WTC11 (cell line): ENCODE data around the gene HBEGF. TPM values are rescaled to one million over a fixed set of nuclear protein-coding genes. Genes with fewer than 3 reads are reported as not detected.

Source experiments
- ATAC-seq: fragments of 200-7000 bp; cut with Tn5 transposase; 2 replicates; pipeline ENCODE4 v1.10.0; 2021; ENCODE audit warnings: mild to moderate bottlenecking, moderate library complexity
- CTCF ChIA-PET: fragments of 300-600 bp; sonication (Branson Sonifier 250); formaldehyde crosslinking; loops from one replicate; lab custom pipeline; 2021; ENCODE audit warnings: antibody characterized with exemption; lab: Charles Lee
- POLR2A ChIA-PET: fragments of 350-600 bp; sonication (Branson Sonifier 250); formaldehyde crosslinking; loops from one replicate; lab custom pipeline; 2021; ENCODE audit warnings: antibody characterized with exemption; lab: Charles Lee
- DNase-seq: peaks from one replicate; pipeline ENCODE4 v3.0.0; 2021; ENCODE audit warnings: low spot score
- H3K27ac Mint-ChIP-seq: 2 replicates; pipeline ENCODE4 v1.8.0; 2021; ENCODE audit warnings: mixed read lengths
- H3K27me3 Mint-ChIP-seq: 2 replicates; pipeline ENCODE4 v1.8.0; 2021; ENCODE audit warnings: low read depth, mild to moderate bottlenecking, moderate library complexity, mixed read lengths
- H3K36me3 Mint-ChIP-seq: 2 replicates; pipeline ENCODE4 v1.8.0; 2021; ENCODE audit warnings: mixed read lengths
- H3K4me1 Mint-ChIP-seq: 2 replicates; pipeline ENCODE4 v1.8.0; 2022; ENCODE audit warnings: mixed read lengths
- H3K4me3 Mint-ChIP-seq: 2 replicates; pipeline ENCODE4 v1.8.0; 2021; ENCODE audit warnings: mild to moderate bottlenecking, moderate library complexity, mixed read lengths
- H3K9me3 Mint-ChIP-seq: 2 replicates; pipeline ENCODE4 v1.8.0; 2021; ENCODE audit warnings: mixed read lengths
- E2F1 ChIP-seq: sonication (generic); formaldehyde crosslinking; IDR thresholded peaks from 2 replicates; pipeline ENCODE4 v1.8.0; 2022; ENCODE audit warnings: mild to moderate bottlenecking, missing genetic modification reagents
- ELF4 ChIP-seq: sonication (generic); formaldehyde crosslinking; IDR thresholded peaks from 2 replicates; pipeline ENCODE4 v1.8.1; 2022; ENCODE audit warnings: low read depth, mild to moderate bottlenecking, moderate library complexity, missing genetic modification reagents
- HMGA2 ChIP-seq: fragments of 250-450 bp; sonication (Bioruptor Pico); IDR thresholded peaks from 2 replicates; pipeline ENCODE4 v1.4.0; 2021; ENCODE audit warnings: mild to moderate bottlenecking, moderate library complexity
- IRF1 ChIP-seq: sonication (generic); formaldehyde crosslinking; IDR thresholded peaks from 2 replicates; pipeline ENCODE4 v1.8.0; 2023; ENCODE audit warnings: missing genetic modification reagents
- IRF2 ChIP-seq: sonication (generic); formaldehyde crosslinking; IDR thresholded peaks from 2 replicates; pipeline ENCODE4 v1.8.0; 2022; ENCODE audit warnings: low read depth, missing genetic modification reagents, borderline replicate concordance
- MAX ChIP-seq: sonication (generic); formaldehyde crosslinking; IDR thresholded peaks from 2 replicates; pipeline ENCODE4 v1.8.0; 2022; ENCODE audit warnings: mild to moderate bottlenecking, missing genetic modification reagents
- MYBL2 ChIP-seq: sonication (generic); formaldehyde crosslinking; IDR thresholded peaks from 2 replicates; pipeline ENCODE4 v1.8.1; 2023; ENCODE audit warnings: mild to moderate bottlenecking, moderate library complexity, missing genetic modification reagents
- NFE2L1 ChIP-seq: sonication (generic); formaldehyde crosslinking; IDR thresholded peaks from 2 replicates; pipeline ENCODE4 v1.8.1; 2023; ENCODE audit warnings: missing genetic modification reagents
- NR1H2 ChIP-seq: sonication (generic); formaldehyde crosslinking; IDR thresholded peaks from 2 replicates; pipeline ENCODE4 v1.9.0; 2021; ENCODE audit warnings: mild to moderate bottlenecking, moderate library complexity, missing genetic modification reagents
- NR2C2 ChIP-seq: sonication (generic); formaldehyde crosslinking; IDR thresholded peaks from 2 replicates; pipeline ENCODE4 v1.8.0; 2022; ENCODE audit warnings: mild to moderate bottlenecking, missing genetic modification reagents
- OVOL2 ChIP-seq: fragments of 250-450 bp; sonication (Bioruptor Pico); IDR thresholded peaks from 2 replicates; pipeline ENCODE4 v1.9.0; 2021; ENCODE audit warnings: mild to moderate bottlenecking, borderline replicate concordance
- PRDM15 ChIP-seq: sonication (generic); formaldehyde crosslinking; IDR thresholded peaks from 2 replicates; pipeline ENCODE4 v1.8.0; 2022; ENCODE audit warnings: missing genetic modification reagents
- USF2 ChIP-seq: sonication (generic); formaldehyde crosslinking; IDR thresholded peaks from 2 replicates; pipeline ENCODE4 v1.8.1; 2023; ENCODE audit warnings: mild to moderate bottlenecking, missing genetic modification reagents, moderate library complexity
- ZNF232 ChIP-seq: sonication (generic); formaldehyde crosslinking; IDR thresholded peaks from 2 replicates; pipeline ENCODE4 v1.8.0; 2022; ENCODE audit warnings: mild to moderate bottlenecking, missing genetic modification reagents
- ZNF317 ChIP-seq: sonication (generic); formaldehyde crosslinking; IDR thresholded peaks from 2 replicates; pipeline ENCODE4 v1.8.1; 2023; ENCODE audit warnings: low read depth, mild to moderate bottlenecking, moderate library complexity, missing genetic modification reagents, borderline replicate concordance
- total RNA-seq: library from RNA; stranded (reverse); gene quantifications from 3 replicates; pipeline ENCODE4 v1.2.3, GENCODE V29; 2021

HBEGF gene
- total RNA-seq, 1 experiment from 2014 or later, result 4.0 TPM

GRCh38 chr5:140371356-140372151 lies 25.2 kb upstream of the HBEGF start (continued):
- TF ChIP-seq PRDM15, result no peak
- no peak for TF ChIP-seq USF2

GRCh38 chr5:140367256-140368013 lies 21.0 kb upstream of the HBEGF start:
- no peaks in the 10 kb centered on the region for H3K9me3 Mint-ChIP-seq
- no peak for DNase-seq
- H3K36me3 Mint-ChIP-seq, result no peaks in the 10 kb centered on the region
- TF ChIP-seq NFE2L1 (CRISPR knock-in tag), result no peak
- TF ChIP-seq OVOL2 (CRISPR knock-in tag), result no peak
- TF ChIP-seq NR1H2 (CRISPR knock-in tag), result no peak
- no peak for TF ChIP-seq ZNF232 (CRISPR knock-in tag)
- no peak for TF ChIP-seq HMGA2
- TF ChIP-seq NR2C2, result no peak
- no peak for TF ChIP-seq MYBL2 (CRISPR knock-in tag)
- no peak for TF ChIP-seq E2F1 (CRISPR knock-in tag)
- no peak for TF ChIP-seq IRF2 (CRISPR knock-in tag)
- no peak for TF ChIP-seq ZNF317 (CRISPR knock-in tag)
- TF ChIP-seq IRF1, result no peak
- TF ChIP-seq MAX (CRISPR knock-in tag), result no peak
- TF ChIP-seq ELF4 (CRISPR knock-in tag), result no peak
- no peak for ATAC-seq
- H3K4me1 Mint-ChIP-seq, result no peaks in the 10 kb centered on the region
- ChIA-PET CTCF (interaction anchor here (1.3 to 3.1 kb wide), 5 partner anchors 9 to 128 kb away, joined by 3 to 13 read pairs (median 4); partner anchors contain the start of gene HBEGF), POLR2A (interaction anchor here (1.1 kb wide), 1 partner anchor 21 kb away, joined by 4 read pairs; the partner anchor contains the start of gene HBEGF)
- peaks cover 4% of the 10 kb centered on the region for H3K27me3 Mint-ChIP-seq
- no peak overlapping the region for H3K27ac Mint-ChIP-seq
- no peak overlapping the region for H3K4me3 Mint-ChIP-seq
